Measurements from ENCODE around the gene PTK6.

The PTK6 gene

GRCh38 chr20:63507083-63507743, 30.0 kb downstream of the PTK6 start:
- H3K79me2 ChIP-seq (ENCODE audit: insufficient read depth, low read length): no peaks in the 10 kb centered on the region
- no peaks in the 10 kb centered on the region for H3F3A ChIP-seq (ENCODE audit: insufficient read depth, low read length)
- no peak overlapping the region for H3K27ac ChIP-seq (ENCODE audit: low read depth, low read length, poor library complexity, severe bottlenecking)
- H3K36me3 ChIP-seq (ENCODE audit: insufficient read depth, low read length): no peaks in the 10 kb centered on the region; the same call in 1 of the 2 replicates
- H3K9me2 ChIP-seq (ENCODE audit: low read depth, low read length): no peaks in the 10 kb centered on the region
- H4K20me1 ChIP-seq (ENCODE audit: insufficient read depth, low read length): no peaks in the 10 kb centered on the region
- H3K4me3 ChIP-seq (ENCODE audit: low read depth, low read length, poor library complexity, severe bottlenecking): no peak overlapping the region
- no peak overlapping the region for H2AFZ ChIP-seq (ENCODE audit: low read length)
- peaks cover 1% of the 10 kb centered on the region for H3K4me1 ChIP-seq (ENCODE audit: insufficient read depth, low read length, severe bottlenecking)
- no peak overlapping the region for H3K4me2 ChIP-seq (ENCODE audit: low read length)
- H3K9ac ChIP-seq (ENCODE audit: low read length): no peak overlapping the region
- 0 out of 2 replicates have a peak, but pooled peaks cover 6% of the 10 kb centered on the region for H3K9me3 ChIP-seq (ENCODE audit: low read length)
- TF ChIP-seq EZH2 (IDR thresholded peaks at IDR 0.05; ENCODE audit: borderline replicate concordance, low read length): no peak
- TF ChIP-seq CTCF (IDR thresholded peaks at IDR 0.05; ENCODE audit: low read length): no peak
- H3K27me3 ChIP-seq (ENCODE audit: insufficient read depth, low read length): peaks cover 26% of the 10 kb centered on the region; the same call in 1 of the 2 replicates

- H3K9ac ChIP-seq (ENCODE audit: low read length): no peak overlapping the region
- H2AFZ ChIP-seq (ENCODE audit: low read length): no peak overlapping the region
- 0 out of 2 replicates have a peak, but pooled peaks cover 6% of the 10 kb centered on the region for H3K9me3 ChIP-seq (ENCODE audit: low read length)
- H3F3A ChIP-seq (ENCODE audit: insufficient read depth, low read length): no peaks in the 10 kb centered on the region
- TF ChIP-seq CTCF (IDR thresholded peaks at IDR 0.05; ENCODE audit: low read length) (no peak), EZH2 (IDR thresholded peaks at IDR 0.05; ENCODE audit: borderline replicate concordance, low read length) (no peak)
- no peak overlapping the region for H3K4me2 ChIP-seq (ENCODE audit: low read length)
- H3K4me3 ChIP-seq (ENCODE audit: low read depth, low read length, poor library complexity, severe bottlenecking): no peak overlapping the region
- no peaks in the 10 kb centered on the region; the same call in 1 of the 2 replicates for H3K36me3 ChIP-seq (ENCODE audit: insufficient read depth, low read length)
- no peak overlapping the region for H3K27ac ChIP-seq (ENCODE audit: low read depth, low read length, poor library complexity, severe bottlenecking)
- peaks cover 9% of the 10 kb centered on the region for H3K4me1 ChIP-seq (ENCODE audit: insufficient read depth, low read length, severe bottlenecking)
- peaks cover 22% of the 10 kb centered on the region; the same call in 1 of the 2 replicates for H3K27me3 ChIP-seq (ENCODE audit: insufficient read depth, low read length)
- H3K79me2 ChIP-seq (ENCODE audit: insufficient read depth, low read length): no peaks in the 10 kb centered on the region
- H4K20me1 ChIP-seq (ENCODE audit: insufficient read depth, low read length): no peaks in the 10 kb centered on the region
- H3K9me2 ChIP-seq (ENCODE audit: low read depth, low read length): no peaks in the 10 kb centered on the region
Measured at GRCh38 chr20:63505723-63506122, 31.5 kb downstream of the PTK6 start.

GRCh38 chr20:63505281-63505680, 31.9 kb downstream of the PTK6 start:
- H3K4me1 ChIP-seq (ENCODE audit: insufficient read depth, low read length, severe bottlenecking): peaks cover 9% of the 10 kb centered on the region
- H4K20me1 ChIP-seq (ENCODE audit: insufficient read depth, low read length): no peaks in the 10 kb centered on the region
- H3K9me3 ChIP-seq (ENCODE audit: low read length): 0 out of 2 replicates have a peak, but pooled peaks cover 6% of the 10 kb centered on the region
- no peak for TF ChIP-seq EZH2 (IDR thresholded peaks at IDR 0.05; ENCODE audit: borderline replicate concordance, low read length)
- no peak for TF ChIP-seq CTCF (IDR thresholded peaks at IDR 0.05; ENCODE audit: low read length)
- no peaks in the 10 kb centered on the region for H3K9me2 ChIP-seq (ENCODE audit: low read depth, low read length)
- no peaks in the 10 kb centered on the region; the same call in 1 of the 2 replicates for H3K36me3 ChIP-seq (ENCODE audit: insufficient read depth, low read length)
- H3K27me3 ChIP-seq (ENCODE audit: insufficient read depth, low read length): peaks cover 22% of the 10 kb centered on the region; the same call in 1 of the 2 replicates
- no peaks in the 10 kb centered on the region for H3F3A ChIP-seq (ENCODE audit: insufficient read depth, low read length)
- no peak overlapping the region for H3K27ac ChIP-seq (ENCODE audit: low read depth, low read length, poor library complexity, severe bottlenecking)
- H2AFZ ChIP-seq (ENCODE audit: low read length): no peak overlapping the region
- no peak overlapping the region for H3K4me2 ChIP-seq (ENCODE audit: low read length)
- H3K9ac ChIP-seq (ENCODE audit: low read length): no peak overlapping the region
- no peak overlapping the region for H3K4me3 ChIP-seq (ENCODE audit: low read depth, low read length, poor library complexity, severe bottlenecking)
- H3K79me2 ChIP-seq (ENCODE audit: insufficient read depth, low read length): no peaks in the 10 kb centered on the region
